H1 (cell line): ENCODE data around the gene LBH. TPM values are rescaled to one million over a fixed set of nuclear protein-coding genes. Genes with fewer than 3 reads are reported as not detected.

Source experiments
- CTCF ChIA-PET: fragments of 300-600 bp; sonication (Branson Sonifier 250); formaldehyde crosslinking; loops from one replicate; lab custom pipeline; 2021; ENCODE audit not compliant: partially characterized antibody; lab: Charles Lee
- POLR2A ChIA-PET: fragments of 300-600 bp; sonication (Branson Sonifier 250); formaldehyde crosslinking; loops from one replicate; lab custom pipeline; 2021; ENCODE audit warnings: inconsistent platforms; ENCODE audit not compliant: partially characterized antibody; lab: Charles Lee
- DNase-seq, 2 experiments: peaks; one replicate each; pipeline versions ENCODE4 v3.0.0 to v3.0.0-alpha.2; 2010 to 2022; ENCODE audit warnings: low spot score in 2 of 2, low read depth in 1 of 2, mixed read lengths in 1 of 2
- FAIRE-seq: peaks from 2 replicates; lab custom pipeline; 2011; peaks lifted over from hg19 to GRCh38; lab: Jason Lieb, UNC
- H2AFZ ChIP-seq: 2 replicates; pipeline ENCODE4 v1.8.1; 2012; ENCODE audit warnings: low read length, inconsistent platforms
- H2AK5ac ChIP-seq: 2 replicates; pipeline ENCODE4 v1.6.1; 2013; ENCODE audit warnings: low read depth, low read length
- H2BK120ac ChIP-seq: replicated peaks from 2 replicates; pipeline ENCODE3; 2013; ENCODE audit warnings: low read depth, low read length, inconsistent platforms
- H2BK12ac ChIP-seq: 2 replicates; pipeline ENCODE4 v1.6.1; 2013; ENCODE audit warnings: low read depth, low read length
- H2BK15ac ChIP-seq: 2 replicates; pipeline ENCODE4 v1.6.1; 2013; ENCODE audit warnings: low read length
- H2BK20ac ChIP-seq: 2 replicates; pipeline ENCODE4 v1.6.1; 2013; ENCODE audit warnings: low read length
- H2BK5ac ChIP-seq: 2 replicates; pipeline ENCODE4 v1.6.1; 2013; ENCODE audit warnings: low read depth, low read length
- H3K14ac ChIP-seq: 2 replicates; pipeline ENCODE4 v1.6.1; 2013; ENCODE audit warnings: inconsistent platforms; ENCODE audit not compliant: insufficient read length
- H3K18ac ChIP-seq: 2 replicates; pipeline ENCODE4 v1.6.1; 2013; ENCODE audit warnings: low read length; ENCODE audit errors: extremely low read depth
- H3K23ac ChIP-seq: 2 replicates; pipeline ENCODE4 v1.6.1; 2013; ENCODE audit warnings: inconsistent platforms; ENCODE audit not compliant: insufficient read length
- H3K23me2 ChIP-seq: 2 replicates; pipeline ENCODE4 v1.6.1; 2013; ENCODE audit warnings: low read depth, low read length
- H3K27ac ChIP-seq: 2 replicates; pipeline ENCODE4 v1.6.1; 2011; ENCODE audit warnings: low read depth, low read length, inconsistent platforms
- H3K27me3 ChIP-seq, 4 experiments: replicated peaks in 1 of 4; 1 replicate in 1 of 4; 2 replicates in 3 of 4; pipeline versions ENCODE4 v1.6.1 to v1.8.1; 2011 to 2013; ENCODE audit warnings: low read length in 3 of 4, mild to moderate bottlenecking in 3 of 4, inconsistent platforms in 2 of 4, mixed read lengths in 2 of 4, moderate library complexity in 1 of 4; ENCODE audit not compliant: control insufficient read depth in 3 of 4, insufficient read depth in 3 of 4; ENCODE audit errors: extremely low read depth in 1 of 4
- H3K36me3 ChIP-seq, 4 experiments: 2 replicates each; pipeline versions ENCODE4 v1.6.1 to v1.8.1; 2011 to 2013; ENCODE audit warnings: mild to moderate bottlenecking in 4 of 4, low read length in 3 of 4, moderate library complexity in 2 of 4, control low read depth in 1 of 4, inconsistent platforms in 1 of 4; ENCODE audit not compliant: insufficient read depth in 4 of 4, control insufficient read depth in 2 of 4
- H3K4ac ChIP-seq: replicated peaks from 2 replicates; pipeline ENCODE3; 2013; ENCODE audit warnings: low read length, low read depth, mixed read lengths, inconsistent platforms; ENCODE audit not compliant: insufficient read length
- H3K4me1 ChIP-seq, 4 experiments: replicated peaks in 1 of 4; 1 replicate in 1 of 4; 2 replicates in 3 of 4; pipeline versions ENCODE4 v1.6.1 to v1.8.1; 2011 to 2013; ENCODE audit warnings: low read length in 3 of 4, inconsistent platforms in 2 of 4, mixed read lengths in 1 of 4; ENCODE audit not compliant: insufficient read depth in 4 of 4, control insufficient read depth in 3 of 4
- H3K4me2 ChIP-seq, 2 experiments: 2 replicates each; pipeline versions ENCODE4 v1.6.1 to v1.8.1; 2011 to 2013; ENCODE audit warnings: low read depth in 2 of 2, low read length in 2 of 2, control low read depth in 1 of 2, inconsistent platforms in 1 of 2, mild to moderate bottlenecking in 1 of 2; ENCODE audit not compliant: insufficient read depth in 1 of 2
- H3K4me3 ChIP-seq, 4 experiments: fragments of 200-600, 300-600 bp in 1 of 4; sonication (generic), shearing (Covaris generic), sonication (Bioruptor Twin) in 1 of 4; 2 replicates each; pipeline versions ENCODE4 v1.5.1 to v1.8.1; 2011 to 2016; ENCODE audit warnings: low read length in 4 of 4, low read depth in 3 of 4, control low read depth in 2 of 4, inconsistent platforms in 2 of 4, mild to moderate bottlenecking in 2 of 4, mixed read lengths in 1 of 4, moderate library complexity in 1 of 4; ENCODE audit not compliant: insufficient read depth in 2 of 4; ENCODE audit errors: extremely low read depth in 1 of 4
- H3K56ac ChIP-seq: replicated peaks from 2 replicates; pipeline ENCODE3; 2013; ENCODE audit warnings: low read depth, mild to moderate bottlenecking, mixed read lengths, low read length, inconsistent platforms; ENCODE audit not compliant: insufficient read length
- H3K79me1 ChIP-seq: 2 replicates; pipeline ENCODE4 v1.6.1; 2013; ENCODE audit warnings: low read depth, low read length, control low read depth
- H3K79me2 ChIP-seq, 2 experiments: 2 replicates each; pipeline versions ENCODE4 v1.6.1 to v1.8.1; 2012 to 2013; ENCODE audit warnings: low read length in 2 of 2, mild to moderate bottlenecking in 2 of 2, inconsistent platforms in 1 of 2; ENCODE audit not compliant: insufficient read depth in 2 of 2, control insufficient read depth in 1 of 2
- H3K9ac ChIP-seq, 4 experiments: replicated peaks in 1 of 4; 1 replicate in 1 of 4; 2 replicates in 3 of 4; pipeline versions ENCODE4 v1.6.1 to v1.8.1; 2011 to 2013; ENCODE audit warnings: low read depth in 3 of 4, low read length in 3 of 4, control low read depth in 2 of 4, mild to moderate bottlenecking in 2 of 4, moderate library complexity in 2 of 4, inconsistent platforms in 1 of 4; ENCODE audit errors: extremely low read depth in 1 of 4
- H3K9me3 ChIP-seq, 2 experiments: 2 replicates each; pipeline versions ENCODE4 v1.6.1 to v1.8.1; 2012 to 2013; ENCODE audit warnings: mild to moderate bottlenecking in 2 of 2, moderate library complexity in 2 of 2, control low read depth in 1 of 2, inconsistent platforms in 1 of 2, low read depth in 1 of 2, low read length in 1 of 2, mixed read lengths in 1 of 2; ENCODE audit not compliant: insufficient read depth in 2 of 2
- H4K20me1 ChIP-seq, 2 experiments: replicated peaks in 1 of 2; 2 replicates each; pipeline versions ENCODE3 to v1.8.1; 2011 to 2013; ENCODE audit warnings: inconsistent platforms in 2 of 2, low read length in 2 of 2, mild to moderate bottlenecking in 1 of 2; ENCODE audit not compliant: insufficient read depth in 2 of 2, control insufficient read depth in 1 of 2
- H4K5ac ChIP-seq: 2 replicates; pipeline ENCODE4 v1.6.1; 2013; ENCODE audit warnings: low read length, low read depth, mixed read lengths, inconsistent platforms; ENCODE audit not compliant: insufficient read length
- H4K8ac ChIP-seq: 2 replicates; pipeline ENCODE4 v1.8.0; 2013; ENCODE audit warnings: mild to moderate bottlenecking, moderate library complexity, low read length, inconsistent platforms; ENCODE audit not compliant: insufficient read depth; ENCODE audit errors: extremely low read depth
- H4K91ac ChIP-seq: replicated peaks from 2 replicates; pipeline ENCODE3; 2013; ENCODE audit warnings: low read length, mixed read lengths, inconsistent platforms; ENCODE audit not compliant: insufficient read length
- ASH2L ChIP-seq: fragments of 200-600, 300-600 bp; sonication (generic); IDR thresholded peaks from one replicate; pipeline ENCODE4 v1.7.1; 2017; ENCODE audit warnings: low read length
- CEBPB ChIP-seq: IDR thresholded peaks from 2 replicates; pipeline ENCODE4 v1.6.1; 2012; ENCODE audit warnings: low read depth, low read length
- CHD1 ChIP-seq: IDR thresholded peaks from 2 replicates; pipeline ENCODE4 v1.6.1; 2012; ENCODE audit warnings: low read depth, low read length, improper control_type of control experiment
- CHD2 ChIP-seq: IDR thresholded peaks from 2 replicates; pipeline ENCODE4 v1.6.1; 2012; ENCODE audit warnings: low read length, improper control_type of control experiment
- GTF2F1 ChIP-seq: IDR thresholded peaks from 2 replicates; pipeline ENCODE4 v1.6.1; 2012; ENCODE audit warnings: low read depth, low read length, improper control_type of control experiment, borderline replicate concordance
- KDM1A ChIP-seq: fragments of 200-600, 300-600 bp; sonication (generic); IDR thresholded peaks from 2 replicates; pipeline ENCODE4 v1.7.1; 2016; ENCODE audit warnings: mild to moderate bottlenecking, low read length, borderline replicate concordance
- KDM4A ChIP-seq: IDR thresholded peaks from one replicate; pipeline ENCODE4 v1.7.1; 2012; ENCODE audit warnings: low read depth, mild to moderate bottlenecking, moderate library complexity, low read length, inconsistent platforms; ENCODE audit not compliant: severe bottlenecking
- KDM5A ChIP-seq: fragments of 200-600 bp; IDR thresholded peaks from 2 replicates; pipeline ENCODE4 v1.7.1; 2012; ENCODE audit warnings: mild to moderate bottlenecking, low read length, inconsistent platforms, mixed read lengths
- NANOG ChIP-seq: IDR thresholded peaks from 2 replicates; pipeline ENCODE4 v1.6.1; 2011; ENCODE audit warnings: low read length, low read depth, mild to moderate bottlenecking, inconsistent platforms; ENCODE audit not compliant: insufficient read depth, poor library complexity, severe bottlenecking
- WGBS, 2 experiments: shearing (Covaris generic) in 1 of 2; methylation state at CpG; one replicate each; pipeline versions ENCODE4 v1.1.6 to v1.1.7; 2013 to 2015; ENCODE audit warnings: low lambda C conversion rate in 2 of 2, mixed read lengths in 2 of 2, inconsistent platforms in 1 of 2, low coverage in 1 of 2, missing lambda C conversion rate in 1 of 2; ENCODE audit not compliant: insufficient replicate concordance in 2 of 2, insufficient coverage in 1 of 2, insufficient read length in 1 of 2; ENCODE audit errors: extremely low coverage in 1 of 2, missing lambda C conversion rate in 1 of 2; 5-methylcytosine and 5-hydroxymethylcytosine counted together
- polyA plus RNA-seq, 7 experiments: library from polyadenylated mRNA; depleted of rRNA in 3 of 7; stranded (reverse) in 5 of 7; unstranded in 2 of 7; fragments of >200 nt in 5 of 7; fragments of 200-250 nt in 2 of 7; gene quantifications; 1 replicate in 5 of 7; 2 replicates in 1 of 7; 4 replicates in 1 of 7; pipeline versions ENCODE4 v1.2.1 to v1.2.3, GENCODE V29; 2011 to 2013; ENCODE audit warnings: missing spikeins in 2 of 7, mixed read lengths in 2 of 7
- total RNA-seq: library from RNA; stranded (reverse); fragmentation: NEBNext Ultra II Directional; extraction: Animal tissue kit (Norgen Biotek cat#: 25700); gene quantifications from 2 replicates; pipeline ENCODE4 v1.2.1, GENCODE V29; 2021
- TF ChIP-seq, protein P1 (sequence below): IDR thresholded peaks from 2 replicates; pipeline ENCODE4 v1.6.1; 2012; ENCODE audit warnings: inconsistent platforms
- TF ChIP-seq, protein P2 (sequence below): IDR thresholded peaks from 2 replicates; pipeline ENCODE4 v1.6.1; 2011; ENCODE audit warnings: low read length, improper control_type of control experiment
- TF ChIP-seq, protein P3 (sequence below): IDR thresholded peaks from 2 replicates; pipeline ENCODE4 v1.6.1; 2012; ENCODE audit warnings: inconsistent platforms

The LBH gene
- total and polyA plus RNA-seq, 2 of the 8 experiments (the other 6 are each of a cell fraction or from before 2014, with no cell fraction given): 25.7 to 34.5 TPM

DNA sequence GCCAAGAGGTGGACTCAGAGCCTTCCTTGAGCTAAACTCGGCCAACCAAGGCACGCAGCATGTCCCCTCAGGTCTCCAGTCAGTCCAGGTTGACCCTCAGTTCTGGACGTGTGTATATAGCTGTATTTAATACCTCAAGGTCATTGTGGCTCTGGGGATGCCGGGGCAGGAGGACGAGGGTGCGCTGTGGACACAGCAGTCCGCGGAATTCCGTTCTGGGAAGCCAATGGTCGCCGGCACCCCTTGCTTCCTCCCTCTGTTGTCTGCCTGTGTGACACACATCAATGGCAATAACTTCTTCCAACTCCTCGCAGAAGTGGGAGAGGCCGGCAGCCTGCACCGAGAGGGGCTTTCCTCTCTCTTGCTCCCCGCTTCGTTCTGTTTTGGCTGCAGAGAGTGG lies 27.7 kb downstream of the LBH start:
- Histone ChIP-seq H3K27me3 (no peaks in the 10 kb centered on the region), H3K27ac (no peak overlapping the region), H3K18ac (no peak overlapping the region), H3K4me1 (no peaks in the 10 kb centered on the region), H3K36me3 (peaks cover 0 to 10% (median 4%) of the 10 kb centered on the region in 4 experiments; a peak in 6 of 8 replicates), H3K9ac (no peak overlapping the region), H2BK12ac (no peak overlapping the region), H3K14ac (no peak overlapping the region), H3K23me2 (no peaks in the 10 kb centered on the region; the same call in 1 of the 2 replicates), H3K79me2 (no peaks in the 10 kb centered on the region), H2AFZ (no peak overlapping the region), H4K5ac (no peak overlapping the region), H4K91ac (no peak overlapping the region), H3K4me3 (no peak overlapping the region), H3K4ac (no peak overlapping the region), H2BK15ac (no peak overlapping the region), H4K20me1 (no peaks in the 10 kb centered on the region), H2AK5ac (no peak overlapping the region), H3K23ac (no peak overlapping the region), H3K79me1 (no peaks in the 10 kb centered on the region; the same call in 1 of the 2 replicates), H3K56ac (no peak overlapping the region), H2BK20ac (no peak overlapping the region), H4K8ac (no peak overlapping the region; the same call in 1 of the 2 replicates), H2BK5ac (no peak overlapping the region), H3K9me3 (no peaks in the 10 kb centered on the region), H3K4me2 (no peak overlapping the region), H2BK120ac (no peak overlapping the region)
- FAIRE-seq (no peak), DNase-seq (no peak)
- ChIA-PET POLR2A (interaction anchor here (0.9 kb wide), 1 partner anchor 15 kb away, joined by 5 read pairs; no protein-coding TSS in a partner anchor), CTCF (interaction anchor here (0.7 to 1.5 kb wide), 3 partner anchors 20 to 316 kb away, joined by 3 to 10 read pairs (median 3); no protein-coding TSS in a partner anchor)
- WGBS, 2 experiments: 87% methylated on average over 16 of the region's 16 CpGs; no CpG with 5 or more reads in 1 of the 2 experiments
- no peak for TF ChIP-seq GTF2F1
- no peak for TF ChIP-seq KDM4A
- TF ChIP-seq, protein P1, sequence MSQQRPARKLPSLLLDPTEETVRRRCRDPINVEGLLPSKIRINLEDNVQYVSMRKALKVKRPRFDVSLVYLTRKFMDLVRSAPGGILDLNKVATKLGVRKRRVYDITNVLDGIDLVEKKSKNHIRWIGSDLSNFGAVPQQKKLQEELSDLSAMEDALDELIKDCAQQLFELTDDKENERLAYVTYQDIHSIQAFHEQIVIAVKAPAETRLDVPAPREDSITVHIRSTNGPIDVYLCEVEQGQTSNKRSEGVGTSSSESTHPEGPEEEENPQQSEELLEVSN: no peak
- no peak for TF ChIP-seq NANOG
- TF ChIP-seq, protein P2, sequence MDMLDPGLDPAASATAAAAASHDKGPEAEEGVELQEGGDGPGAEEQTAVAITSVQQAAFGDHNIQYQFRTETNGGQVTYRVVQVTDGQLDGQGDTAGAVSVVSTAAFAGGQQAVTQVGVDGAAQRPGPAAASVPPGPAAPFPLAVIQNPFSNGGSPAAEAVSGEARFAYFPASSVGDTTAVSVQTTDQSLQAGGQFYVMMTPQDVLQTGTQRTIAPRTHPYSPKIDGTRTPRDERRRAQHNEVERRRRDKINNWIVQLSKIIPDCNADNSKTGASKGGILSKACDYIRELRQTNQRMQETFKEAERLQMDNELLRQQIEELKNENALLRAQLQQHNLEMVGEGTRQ: no peak
- TF ChIP-seq ASH2L: no peak
- no peak for TF ChIP-seq KDM5A
- no peak for TF ChIP-seq CHD2
- TF ChIP-seq CEBPB: no peak
- TF ChIP-seq, protein P3, sequence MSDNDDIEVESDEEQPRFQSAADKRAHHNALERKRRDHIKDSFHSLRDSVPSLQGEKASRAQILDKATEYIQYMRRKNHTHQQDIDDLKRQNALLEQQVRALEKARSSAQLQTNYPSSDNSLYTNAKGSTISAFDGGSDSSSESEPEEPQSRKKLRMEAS: no peak
- no peak for TF ChIP-seq CHD1
- TF ChIP-seq KDM1A: no peak
